HG02763 (cell line): ENCODE results near the gene HCN4.

Experiments used
- ATAC-seq: cut with Tn5 transposase; IDR thresholded peaks from one replicate; pipeline ENCODE4 v1.9.1; 2021; ENCODE audit warnings: mild to moderate bottlenecking, moderate library complexity; ENCODE audit not compliant: unreplicated experiment

The HCN4 gene

DNA sequence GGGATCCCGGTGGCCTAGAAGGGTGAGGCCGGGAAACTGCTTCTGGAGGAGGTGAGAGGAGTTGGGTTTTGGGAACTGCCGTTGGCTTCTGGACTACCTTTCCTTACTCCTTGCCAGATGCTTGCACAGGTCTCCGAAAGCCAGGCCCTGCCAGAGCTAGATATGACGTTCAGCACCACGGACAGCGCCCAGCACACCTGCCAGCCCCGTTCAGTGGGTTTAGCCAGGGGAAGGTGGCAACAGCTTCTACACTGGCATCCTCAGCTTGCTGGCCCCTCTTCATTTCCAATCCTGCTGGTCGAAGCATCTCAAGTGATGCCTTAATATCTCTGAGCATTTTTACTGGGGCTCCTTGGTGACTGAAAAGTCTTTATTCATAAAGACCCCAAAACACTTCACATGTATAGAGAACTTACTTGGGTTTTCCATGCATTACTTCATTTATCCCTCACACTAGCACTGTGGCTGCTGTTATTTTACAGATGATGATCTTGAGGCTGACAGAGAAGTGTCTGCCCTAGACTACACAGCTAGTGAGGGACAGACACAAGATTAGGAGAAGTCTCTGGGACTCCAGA lies 21.9 kb downstream of the HCN4 start:
- no peak for ATAC-seq

GRCh38 chr15:73345658-73346057 lies 23.1 kb downstream of the HCN4 start:
- no peak for ATAC-seq

GRCh38 chr15:73344056-73344455 lies 24.7 kb downstream of the HCN4 start:
- ATAC-seq = no peak

GRCh38 chr15:73341886-73342600 lies 26.7 kb downstream of the HCN4 start:
- no peak for ATAC-seq

DNA sequence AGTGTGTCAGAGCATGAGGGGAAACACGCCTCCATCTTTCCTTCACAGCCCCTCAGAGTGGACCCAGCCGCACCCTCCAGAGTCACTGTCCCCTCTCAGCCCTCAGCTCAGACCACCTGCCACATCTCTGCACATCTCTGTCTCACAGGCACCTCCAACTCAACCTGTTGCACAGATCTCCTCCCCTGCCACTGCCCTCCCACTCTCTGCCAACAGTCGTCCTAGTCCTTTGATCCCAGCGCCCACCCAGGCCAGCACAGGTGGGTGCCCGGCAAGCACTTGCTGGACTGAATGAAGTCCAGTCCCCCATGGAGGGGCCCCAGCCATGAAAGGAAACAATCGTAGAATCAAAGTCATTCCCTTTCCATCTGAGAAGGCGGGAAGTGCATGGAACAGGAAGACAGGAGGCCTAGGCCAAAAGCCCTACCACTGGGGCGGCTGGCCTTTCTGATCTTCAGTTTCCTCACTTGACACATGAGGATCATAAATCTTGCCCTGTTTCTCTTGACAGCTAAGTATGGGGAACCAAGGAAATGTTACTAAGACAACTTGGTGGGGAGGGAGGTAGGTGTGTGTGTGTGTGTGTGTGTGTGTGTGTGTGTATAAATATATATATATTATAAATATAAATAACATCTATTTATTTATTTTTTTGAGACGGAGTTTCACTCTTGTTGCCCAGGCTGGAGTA lies 28.1 kb downstream of the HCN4 start:
- ATAC-seq = no peak

GRCh38 chr15:73338606-73339374 lies 30.0 kb downstream of the HCN4 start:
- ATAC-seq = no peak

DNA sequence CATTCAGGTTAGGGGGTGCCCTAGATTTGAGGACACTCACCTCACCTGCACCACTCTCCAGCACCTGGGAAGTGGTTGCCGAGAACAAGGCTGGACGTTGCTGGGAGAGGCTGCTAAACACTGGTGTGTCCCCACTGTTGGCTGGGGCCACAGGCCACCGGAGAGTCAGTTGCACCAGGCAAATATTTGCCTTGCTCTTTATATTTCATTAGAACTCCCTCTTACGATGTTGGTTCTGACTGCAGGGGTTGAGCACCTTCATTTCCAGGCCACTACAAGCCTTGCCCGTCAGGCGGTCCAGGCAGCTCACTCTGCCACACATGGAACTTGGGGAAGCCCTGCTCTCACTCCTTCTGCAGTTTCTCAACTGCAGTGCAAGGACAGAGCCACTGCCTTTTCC lies 30.7 kb downstream of the HCN4 start:
- no peak for ATAC-seq

DNA sequence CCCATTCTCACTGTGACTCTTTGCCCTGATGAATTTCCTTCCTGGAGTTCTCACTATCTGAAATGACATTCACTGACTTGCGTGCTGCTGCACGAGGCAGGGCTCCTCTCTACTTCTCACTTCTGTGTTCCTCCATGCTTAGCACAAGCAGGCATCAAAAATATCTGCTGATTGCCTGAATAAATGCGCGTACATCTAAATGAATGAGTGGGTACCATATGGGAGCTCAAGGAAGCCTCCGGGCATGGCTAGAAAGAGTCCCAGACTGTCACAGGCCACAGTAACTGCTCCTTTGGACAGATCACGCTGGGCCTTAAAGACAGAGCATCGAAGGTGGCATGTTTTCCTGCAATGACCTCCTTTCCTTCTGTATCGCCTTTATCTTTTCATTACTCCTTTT lies 31.6 kb downstream of the HCN4 start:
- no peak for ATAC-seq

DNA sequence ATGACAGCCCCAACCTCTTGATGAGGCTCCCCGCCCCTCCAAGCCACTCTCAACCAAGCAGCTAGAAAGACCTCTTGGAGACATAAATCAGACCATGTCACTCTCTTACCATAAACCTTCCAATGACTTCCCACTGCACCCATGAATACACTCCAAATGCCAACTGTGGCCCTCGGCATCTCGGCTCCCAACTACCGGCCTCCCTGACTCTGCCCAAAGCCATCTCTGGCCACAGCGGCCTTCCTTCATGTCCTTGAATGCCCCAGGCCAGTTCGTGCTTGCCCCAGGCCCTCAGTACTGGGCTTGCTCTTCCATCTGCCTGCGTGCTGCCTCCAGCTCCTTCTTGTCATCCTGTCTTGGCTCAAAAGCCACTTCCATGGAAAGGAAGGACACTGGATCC lies 32.0 kb downstream of the HCN4 start:
- no peak for ATAC-seq

DNA sequence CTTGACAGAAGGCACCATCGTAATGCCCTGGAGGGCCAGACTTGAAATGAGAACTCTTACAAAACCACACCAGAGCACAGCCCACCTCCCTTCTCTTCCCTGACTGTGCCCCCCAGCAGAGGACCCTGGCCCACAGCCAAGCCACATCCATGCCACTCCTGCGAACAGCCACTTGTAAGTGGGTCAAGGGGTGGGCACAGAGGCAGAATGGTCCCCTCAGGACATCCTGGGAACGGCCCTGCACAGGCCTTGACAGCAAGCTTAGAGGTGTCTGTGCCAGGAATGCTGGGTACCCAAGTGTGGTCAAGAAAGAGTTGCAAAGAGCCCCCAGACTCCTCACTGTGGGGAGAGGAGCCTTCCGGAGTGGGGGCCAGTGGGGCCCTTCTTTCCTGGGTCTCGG lies 33.3 kb downstream of the HCN4 start:
- ATAC-seq = no peak

DNA sequence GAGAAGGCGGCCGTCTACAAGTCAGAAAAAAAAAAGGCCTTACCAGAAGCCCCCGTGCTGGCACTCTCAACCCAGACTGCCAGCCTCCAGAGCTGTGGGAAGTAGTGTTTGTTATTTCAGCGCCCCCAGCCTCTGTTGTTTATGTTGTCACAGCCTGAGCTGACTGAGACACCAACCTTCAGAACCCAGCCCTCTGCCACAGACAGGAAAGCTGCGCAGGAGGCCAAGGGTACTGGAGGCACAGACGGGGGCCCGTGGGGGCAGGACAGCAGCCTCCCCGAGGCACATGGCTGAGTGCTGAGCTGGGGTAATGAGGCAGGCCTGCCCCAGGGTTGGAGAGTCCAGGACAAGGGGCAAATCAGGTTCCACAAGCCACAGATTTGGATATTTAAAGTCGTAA lies 33.7 kb downstream of the HCN4 start:
- ATAC-seq = no peak

- no peak for ATAC-seq
Observed at GRCh38 chr15:73334086-73334485, 34.7 kb downstream of the HCN4 start.

DNA sequence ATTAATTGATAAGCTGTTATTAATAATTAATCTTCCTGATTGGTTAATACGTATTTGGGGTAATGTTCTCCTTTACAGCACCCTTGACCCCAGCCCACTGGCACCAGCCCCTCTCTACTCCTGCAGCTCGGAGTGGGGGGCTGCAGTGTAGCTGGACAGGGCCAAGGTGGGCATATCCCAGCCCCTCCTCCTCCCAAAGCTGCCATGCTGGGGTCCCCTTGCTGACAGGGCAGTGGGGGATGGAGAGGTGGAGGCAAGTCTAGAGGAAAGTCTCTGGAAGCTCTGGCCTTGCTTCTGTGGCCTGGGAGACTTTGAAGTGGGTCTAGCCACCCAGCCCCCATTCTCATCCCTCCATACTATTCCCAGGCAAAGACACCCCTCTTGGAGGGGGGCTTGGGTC lies 35.8 kb downstream of the HCN4 start:
- ATAC-seq = no peak

- no peak for ATAC-seq
Observed at GRCh38 chr15:73331991-73332925, 36.5 kb downstream of the HCN4 start.

DNA sequence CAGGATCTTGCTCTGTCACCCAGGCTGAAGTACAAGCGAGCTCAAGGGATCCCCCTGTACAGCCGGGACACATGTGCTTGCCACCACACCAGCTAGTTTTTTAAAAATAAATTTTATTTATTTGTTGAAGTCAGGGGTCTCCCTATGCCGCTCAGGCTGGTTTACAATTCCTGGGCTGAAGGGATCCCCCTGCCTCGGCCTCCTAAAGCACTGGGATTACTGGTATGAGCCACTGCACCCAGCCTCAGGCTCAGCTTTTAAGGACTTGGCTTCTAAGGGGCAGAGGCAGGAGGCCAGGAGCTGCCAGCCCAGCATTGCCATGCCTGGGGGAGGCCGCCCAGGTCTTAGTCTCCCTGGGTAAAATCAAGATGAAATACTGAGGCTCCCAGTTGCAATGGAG lies 37.3 kb downstream of the HCN4 start:
- no peak for ATAC-seq

DNA sequence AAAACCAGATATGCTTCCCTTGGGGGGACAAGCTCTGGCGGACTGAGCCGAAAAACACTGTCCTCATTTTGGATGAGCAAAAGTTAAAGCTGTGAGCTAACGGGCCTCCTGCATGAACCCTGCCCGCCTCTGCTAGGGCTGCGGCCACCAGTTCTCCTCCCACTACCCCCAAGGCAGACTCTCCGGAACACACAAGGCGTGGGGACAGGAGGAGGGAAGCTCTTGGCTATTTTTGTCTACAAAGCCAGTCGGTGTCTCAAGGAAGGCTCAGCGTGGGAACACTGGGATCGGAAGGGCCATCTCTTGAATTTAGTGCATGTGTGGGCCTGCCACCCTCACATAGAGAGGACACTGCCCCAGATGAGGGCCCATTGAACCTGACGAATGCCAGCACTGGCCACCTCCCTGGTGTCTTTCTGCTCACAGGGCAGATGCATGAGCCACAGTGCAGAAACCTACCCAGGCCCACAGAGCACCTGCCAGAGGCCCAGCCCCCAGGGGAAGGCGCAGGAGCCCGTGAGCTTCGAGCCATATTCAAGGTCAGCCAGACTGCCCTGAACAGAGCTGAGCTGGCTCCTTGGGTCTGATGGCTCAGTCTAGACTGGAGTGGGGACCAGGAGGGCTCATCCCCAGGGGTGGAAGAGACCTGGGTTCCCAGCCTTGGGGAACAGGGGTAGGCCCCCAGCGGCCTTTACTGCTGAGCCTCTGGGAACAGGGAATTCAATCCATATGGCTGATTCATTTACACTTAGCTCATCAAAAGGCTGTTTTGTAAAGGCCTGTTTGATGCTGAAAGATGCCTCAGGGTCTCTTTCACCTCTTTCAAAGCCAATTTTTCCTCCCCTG lies 38.3 kb downstream of the HCN4 start:
- no peak for ATAC-seq

DNA sequence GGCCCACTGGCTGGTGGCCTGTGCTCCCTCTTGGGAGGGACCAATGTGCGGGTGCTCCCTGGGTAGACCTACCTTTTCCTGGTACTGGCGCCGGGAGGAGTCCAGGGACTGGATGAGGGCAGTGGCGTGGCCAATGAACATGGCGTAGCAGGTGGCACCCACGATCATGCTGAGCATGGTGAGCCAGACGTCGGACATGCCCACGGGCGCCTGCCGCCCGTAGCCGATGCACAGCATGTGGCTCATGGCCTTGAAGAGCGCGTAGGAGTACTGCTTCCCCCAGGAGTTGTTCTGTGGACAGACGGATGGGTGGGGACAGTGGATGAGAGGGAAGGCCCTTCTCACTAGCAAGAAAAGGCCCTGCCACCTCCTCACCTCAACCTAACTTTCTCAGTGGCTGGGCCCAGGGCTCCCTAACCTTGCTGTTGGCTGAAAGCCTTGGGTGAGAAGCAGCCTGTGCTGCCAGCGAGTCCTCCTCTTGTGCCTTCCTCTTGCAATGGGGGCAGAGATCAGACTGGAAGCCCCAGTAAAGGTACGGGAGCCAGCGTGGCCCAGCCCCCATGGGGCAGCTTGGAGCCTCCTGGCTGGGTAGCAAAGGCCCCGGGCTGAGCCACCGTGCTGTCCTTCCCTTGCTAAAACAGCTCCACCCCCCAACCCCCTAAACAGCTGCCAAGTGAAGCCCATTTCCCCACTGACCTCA lies 39.1 kb downstream of the HCN4 start:
- no peak for ATAC-seq

DNA sequence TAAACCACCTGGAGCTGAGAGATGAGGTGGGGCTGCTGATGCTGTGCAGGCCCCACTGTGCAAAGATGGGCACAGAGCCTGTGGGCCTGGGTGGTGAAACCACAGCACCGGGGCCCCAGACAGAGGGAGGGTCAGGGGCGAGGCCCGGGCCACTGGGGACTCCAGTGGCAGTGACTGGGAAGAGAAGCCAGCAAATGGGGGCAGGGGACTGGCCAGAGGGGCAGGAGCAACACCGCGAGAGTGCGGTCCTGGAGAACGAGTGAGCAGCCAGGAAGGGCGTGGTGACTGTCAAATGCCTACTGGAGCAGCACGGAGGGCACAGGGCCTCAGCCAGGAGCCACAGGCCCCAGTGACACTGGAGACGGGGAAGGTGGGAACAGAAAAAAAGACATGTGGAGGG lies 39.8 kb downstream of the HCN4 start:
- no peak for ATAC-seq
